Stimulated activated CD4-positive, alpha-beta T cell treated with anti-CD3 and anti-CD28 coated beads, Interleukin-15, amount 100 ng/mL, for 48 hours (primary cell): ENCODE measurements around the gene DHRS7C.

Experiments used
- DNase-seq, 2 donors: peaks; one replicate each; pipeline ENCODE4 v3.0.0-alpha.2; 2020; ENCODE audit warnings: low read depth in 2 of 2

Gene DHRS7C

DNA sequence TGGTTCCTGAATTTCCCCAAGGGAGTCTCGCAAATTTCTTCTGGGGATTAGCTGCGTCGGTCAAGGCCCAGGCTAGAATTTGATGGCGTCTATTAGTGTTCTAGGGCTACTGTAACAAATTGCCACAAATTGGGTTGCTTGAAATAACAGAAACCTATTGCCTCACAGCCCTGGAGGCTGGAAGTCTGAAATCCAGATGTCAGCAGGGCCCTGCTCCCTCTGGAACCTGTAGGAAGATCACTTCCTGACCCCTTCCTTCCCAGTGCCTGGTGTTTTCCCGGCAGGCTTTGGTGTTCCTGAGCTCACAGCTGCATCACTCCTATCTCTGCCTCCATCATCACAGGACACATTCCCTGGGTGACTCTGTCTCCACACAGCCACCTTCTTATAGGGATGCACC is 24.4 kb downstream of the DHRS7C start:
- no peak for DNase-seq

DNA sequence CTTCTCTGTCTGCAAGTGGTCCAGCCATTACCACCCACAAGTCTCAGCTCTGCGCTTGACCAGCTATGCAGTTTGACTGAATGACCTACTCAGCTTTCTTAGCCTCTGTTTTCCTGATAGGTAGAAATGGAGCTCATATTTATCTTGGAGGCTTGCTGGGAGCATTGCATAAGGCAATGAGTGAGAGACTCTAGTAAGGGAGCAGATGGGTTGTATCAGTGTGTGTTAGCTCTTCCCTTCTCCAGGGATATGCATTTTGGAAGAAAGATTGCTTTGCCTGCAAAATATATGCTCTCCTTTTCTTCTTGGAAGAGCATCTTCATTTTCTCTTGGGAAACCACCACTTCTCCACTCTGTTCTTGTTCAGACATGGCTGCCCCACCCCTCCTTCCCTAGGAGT is 26.1 kb downstream of the DHRS7C start:
- no peak for DNase-seq

DNA sequence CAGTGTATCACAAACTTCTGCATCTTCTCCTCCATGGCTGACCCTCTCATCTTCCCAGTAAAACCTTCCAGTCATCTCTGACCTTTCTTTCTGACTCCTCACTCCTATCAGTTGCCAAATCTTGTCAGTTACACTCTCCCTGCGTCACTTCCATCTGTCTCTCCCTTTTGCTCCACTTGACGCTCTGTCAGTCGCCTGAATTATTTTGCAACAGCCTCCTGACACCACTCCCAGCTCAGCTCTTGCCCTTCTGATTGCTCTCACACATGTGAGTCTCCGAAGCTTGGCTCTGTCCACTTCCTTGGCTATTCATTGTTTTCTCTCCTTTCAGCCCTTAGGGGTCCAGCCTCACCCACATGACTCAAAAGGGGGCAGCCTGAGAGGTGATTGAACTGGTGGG is 27.7 kb downstream of the DHRS7C start:
- DNase-seq, result no peak

DNA sequence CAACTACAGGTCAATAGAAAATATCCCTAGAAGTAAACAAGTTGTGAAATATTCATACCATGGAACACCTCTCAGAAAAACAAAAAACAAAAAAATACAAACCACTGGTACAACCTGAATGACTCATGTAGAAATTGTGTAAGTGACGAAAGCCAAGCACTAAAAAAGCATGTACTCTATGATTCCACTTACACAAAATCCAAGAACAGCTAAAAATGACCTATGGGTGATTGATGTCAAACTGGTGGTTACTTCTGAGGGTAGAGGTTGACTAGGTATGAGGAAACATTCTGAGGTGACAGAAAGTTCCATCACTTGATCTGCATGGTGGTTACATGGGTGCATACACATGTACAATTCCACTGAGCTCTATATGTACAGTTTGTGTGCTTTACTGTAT is 31.1 kb downstream of the DHRS7C start:
- DNase-seq, result no peak

DNA sequence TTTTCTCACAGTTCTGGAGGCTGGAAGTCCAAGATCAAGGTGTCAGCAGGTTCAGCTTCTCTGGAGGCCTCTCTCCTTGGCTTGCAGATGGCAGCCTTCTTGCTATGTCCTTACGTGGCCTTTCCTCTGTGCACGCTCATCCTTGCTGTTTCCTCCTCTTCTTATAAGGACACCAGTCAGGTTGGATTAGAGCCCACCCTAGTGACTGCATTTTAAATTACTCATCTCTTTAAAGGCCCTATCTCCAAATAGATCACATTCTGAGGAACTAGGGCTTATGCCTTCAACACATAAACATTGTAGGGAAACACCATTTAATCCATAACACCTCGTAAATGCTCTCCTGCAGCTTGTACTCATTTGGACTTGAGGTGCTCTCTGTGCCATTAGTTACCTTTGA is 36.3 kb downstream of the DHRS7C start:
- no peak for DNase-seq

DNA sequence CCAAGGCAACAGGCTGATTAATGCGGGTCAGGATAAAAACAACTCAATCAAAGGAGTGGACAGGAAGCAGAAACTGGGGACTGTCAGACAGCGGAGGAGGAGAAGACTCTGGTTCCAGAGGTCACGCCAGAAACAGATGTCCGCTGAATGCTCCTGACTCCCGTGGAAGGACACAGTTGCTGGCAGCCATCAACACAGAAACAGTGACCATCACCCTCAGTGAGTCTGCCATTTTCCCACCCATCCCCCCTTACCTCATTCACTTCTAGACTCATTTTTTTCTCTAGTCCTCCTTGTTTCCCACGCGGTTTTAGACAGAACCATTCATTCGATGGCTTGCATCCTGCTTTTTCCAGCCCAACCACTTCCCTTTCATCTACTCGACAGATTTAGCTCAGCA is 40.9 kb downstream of the DHRS7C start:
- no peak for DNase-seq

DNA sequence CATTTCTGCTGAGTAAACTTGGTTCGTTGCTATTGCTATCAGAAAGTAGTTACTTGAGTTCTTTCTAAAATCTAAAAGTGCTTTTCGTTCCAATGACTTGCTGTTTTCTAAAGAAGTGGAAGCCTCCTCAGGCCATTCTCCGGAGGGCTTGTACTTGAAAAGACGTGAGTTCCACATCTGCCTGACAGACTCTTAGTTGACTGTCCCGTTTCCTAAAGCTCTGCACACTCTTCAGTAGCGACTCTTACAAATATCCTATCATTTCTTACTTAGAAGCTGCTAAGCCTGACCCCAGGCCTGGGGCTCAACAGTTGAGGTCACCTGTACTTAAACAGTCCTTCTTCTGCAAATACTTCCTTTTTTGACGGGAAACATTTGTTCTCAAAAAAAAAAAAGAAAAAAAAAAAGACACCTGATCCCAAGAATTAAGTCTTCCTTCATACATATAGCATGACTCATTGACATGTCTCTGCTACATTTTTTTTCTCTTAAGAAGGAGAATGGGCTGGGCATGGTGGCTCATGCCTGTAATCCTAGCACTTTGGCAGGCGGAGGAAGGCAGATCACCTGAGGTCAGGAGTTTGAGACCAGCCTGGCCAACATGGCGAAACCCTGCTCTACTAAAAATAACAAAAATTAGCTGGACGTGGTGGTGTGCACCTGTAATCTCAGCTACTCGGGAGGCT is 61.5 kb downstream of the DHRS7C start:
- no peak for DNase-seq

DNA sequence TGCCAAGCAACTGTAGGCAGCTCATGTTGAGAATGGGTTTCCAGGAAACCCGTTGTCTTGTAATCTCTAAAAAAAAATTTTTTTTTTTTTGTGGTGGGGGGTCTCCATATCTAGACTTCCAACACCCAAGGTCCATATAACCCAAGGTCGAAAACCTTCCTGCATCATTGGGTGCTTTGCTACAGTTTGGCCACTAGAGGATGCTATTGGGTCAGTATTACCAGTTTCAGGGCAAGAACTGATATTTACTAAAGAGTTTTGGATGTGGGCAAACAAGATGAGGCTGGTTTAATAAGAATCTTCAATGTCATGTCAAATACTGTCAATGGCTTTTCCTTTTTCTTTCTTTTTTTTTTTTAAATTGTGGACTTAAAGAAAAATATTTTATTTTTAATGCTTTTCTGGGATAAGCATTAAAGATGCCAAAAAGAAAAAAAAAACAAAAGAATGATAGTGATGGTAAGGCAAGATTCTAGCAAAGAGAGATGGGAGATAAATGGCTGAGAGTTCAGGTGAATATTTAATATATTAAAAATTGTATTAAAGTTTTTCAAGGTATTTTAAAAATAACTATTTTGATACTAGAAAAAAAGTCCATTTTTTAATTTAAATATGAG is 62.2 kb downstream of the DHRS7C start:
- no peak for DNase-seq

DNA sequence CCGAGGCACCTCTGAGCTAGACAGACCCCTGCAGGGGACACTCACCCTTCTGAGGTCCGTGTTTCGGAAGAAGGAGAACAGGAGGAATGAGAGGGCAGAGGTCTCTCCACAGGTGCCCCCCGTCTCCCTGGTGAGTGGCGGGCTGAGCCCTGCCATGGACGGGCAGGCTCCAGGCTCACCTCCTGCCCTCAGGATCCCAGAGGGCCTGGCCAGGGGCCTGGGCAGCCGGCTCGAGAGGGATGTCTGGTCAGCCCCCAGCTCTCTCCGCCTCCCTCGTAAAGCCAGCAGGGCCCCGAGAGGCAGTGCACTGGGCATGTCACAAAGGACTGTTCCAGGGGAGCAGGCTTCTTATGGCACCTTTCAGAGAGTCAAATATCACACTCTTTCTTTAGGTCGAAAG is 62.8 kb downstream of the DHRS7C start:
- no peak for DNase-seq

DNA sequence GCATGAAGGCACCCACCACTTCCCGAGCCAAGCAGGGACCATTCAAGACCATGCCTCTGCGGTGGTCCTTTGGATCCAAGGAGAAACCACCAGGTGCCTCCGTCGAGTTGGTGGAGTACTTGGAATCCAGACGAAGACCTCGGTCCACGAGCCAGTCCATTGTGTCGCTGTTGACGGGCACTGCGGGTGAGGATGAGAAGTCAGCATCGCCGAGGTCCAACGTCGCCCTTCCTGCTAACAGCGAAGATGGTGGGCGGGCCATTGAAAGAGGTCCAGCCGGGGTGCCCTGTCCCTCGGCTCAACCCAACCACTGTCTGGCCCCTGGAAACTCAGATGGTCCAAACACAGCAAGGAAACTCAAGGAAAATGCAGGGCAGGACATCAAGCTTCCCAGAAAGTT is 63.4 kb downstream of the DHRS7C start:
- DNase-seq, result no peak

DNA sequence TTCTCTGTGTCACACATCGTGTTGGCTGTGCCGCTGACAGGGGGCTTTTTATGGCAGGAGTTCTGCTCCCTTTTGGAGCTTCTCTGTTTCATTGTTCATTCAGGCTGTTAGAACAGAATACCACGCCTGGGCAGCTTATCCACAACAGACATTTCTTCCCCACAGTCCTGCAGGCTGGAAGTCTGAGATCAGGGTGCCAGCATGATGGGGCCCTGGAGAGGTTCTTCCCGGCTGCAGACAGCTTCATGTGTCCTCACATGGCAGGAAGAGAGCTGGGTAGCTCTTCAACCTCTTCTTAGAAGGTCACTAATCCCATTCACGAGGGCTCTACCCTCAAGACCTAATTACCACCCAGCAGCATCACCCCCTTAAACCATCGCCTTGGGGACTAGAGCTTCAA is 65.1 kb downstream of the DHRS7C start:
- no peak for DNase-seq

DNA sequence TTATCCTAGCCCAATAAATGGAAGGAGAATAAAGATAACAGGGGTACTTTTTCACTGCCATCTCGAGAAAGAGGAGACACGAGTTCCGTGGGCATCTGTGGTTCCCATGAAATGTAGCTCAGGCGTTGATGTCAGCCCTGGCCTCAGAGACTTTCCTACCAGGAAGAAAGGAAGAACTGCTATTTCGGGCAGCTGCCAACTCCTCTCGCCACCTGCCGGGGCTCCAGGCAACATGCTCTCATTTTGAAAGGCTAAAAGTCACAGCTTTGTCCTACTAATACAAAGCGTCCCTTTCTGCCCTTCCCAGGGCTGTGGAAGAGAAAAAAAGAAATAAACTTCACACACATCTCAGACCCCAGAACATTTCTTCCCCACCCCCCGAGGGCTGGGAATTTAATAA is 65.8 kb downstream of the DHRS7C start:
- no peak for DNase-seq
